Stimulated activated CD4-positive, alpha-beta T cell treated with anti-CD3 and anti-CD28 coated beads, Interleukin-15, amount 100 ng/mL, for 1 hour (primary cell): Measurements from ENCODE around the gene MTF2.
"Not testable (repeated sequence)": the region's sequence is repeated elsewhere in the genome, so short reads cannot be mapped to it uniquely, and the experiment has no call there.

Experiments
- DNase-seq, 2 donors: peaks; one replicate each; pipeline ENCODE4 v3.0.0-alpha.2; 2020; ENCODE audit warnings: low read depth in 1 of 2, low spot score in 1 of 2

Gene MTF2

DNA sequence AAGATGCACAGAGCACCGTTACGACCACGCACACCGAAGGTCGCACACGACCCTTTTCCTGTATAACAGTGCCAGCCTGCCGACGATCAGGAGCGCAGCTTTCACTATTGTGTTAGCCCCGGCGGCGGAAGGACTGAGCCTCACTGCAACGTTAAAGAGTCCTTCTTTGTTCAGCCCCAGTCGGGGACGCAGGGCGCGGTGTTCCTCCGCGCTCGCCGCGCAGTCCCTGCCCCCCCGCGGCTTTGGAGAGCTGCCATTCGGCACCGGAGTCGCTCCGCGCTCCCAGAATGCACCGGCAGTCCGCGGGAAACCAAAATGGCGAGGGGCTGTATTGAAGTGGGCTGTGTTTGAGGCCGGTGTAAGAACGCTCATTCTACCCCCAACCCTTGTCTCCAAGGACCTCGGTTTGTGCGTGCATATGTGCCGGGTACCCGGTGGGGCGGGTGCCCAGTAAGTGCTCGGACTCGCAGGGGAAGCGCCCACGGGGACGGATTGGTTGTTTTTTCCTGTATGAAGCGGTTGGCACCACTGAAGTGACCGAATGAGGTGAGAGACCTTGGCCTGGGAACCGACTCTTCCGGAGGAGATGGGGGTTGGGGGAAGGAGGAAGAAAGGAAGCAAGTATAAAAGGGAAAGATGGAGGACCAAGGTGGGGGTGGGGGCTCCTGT lies at the start of gene MTF2:
MTF2 (plus strand) TSS at position 298 of the 669 bp plus-strand sequence; CDS start at position 542, 244 bp downstream.
- DNase-seq = peak; percentile 89 to 91

GRCh38 chr1:93029317-93029716 lies 49.8 kb upstream of the MTF2 start:
- no peak for DNase-seq

DNA sequence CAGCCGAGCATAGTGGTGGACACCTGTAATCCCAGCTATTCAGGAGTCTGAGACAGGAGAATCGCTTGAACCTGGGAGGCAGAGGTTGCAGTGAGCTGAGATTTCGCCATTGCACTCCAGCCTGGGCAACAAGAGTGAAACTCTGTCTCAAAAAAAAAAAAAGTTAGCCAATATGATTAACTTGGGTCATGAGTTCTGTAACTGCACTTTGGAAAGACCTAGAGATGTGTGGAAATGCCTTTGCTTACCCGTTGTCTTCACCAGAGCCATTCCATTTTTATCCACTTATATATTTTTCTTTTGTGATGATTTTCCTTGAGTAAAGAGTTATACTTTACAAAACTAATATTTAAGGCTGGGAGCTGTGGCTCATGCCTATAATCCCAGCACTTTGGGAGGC lies 48.9 kb upstream of the MTF2 start:
- not testable (repeated sequence) for DNase-seq

DNA sequence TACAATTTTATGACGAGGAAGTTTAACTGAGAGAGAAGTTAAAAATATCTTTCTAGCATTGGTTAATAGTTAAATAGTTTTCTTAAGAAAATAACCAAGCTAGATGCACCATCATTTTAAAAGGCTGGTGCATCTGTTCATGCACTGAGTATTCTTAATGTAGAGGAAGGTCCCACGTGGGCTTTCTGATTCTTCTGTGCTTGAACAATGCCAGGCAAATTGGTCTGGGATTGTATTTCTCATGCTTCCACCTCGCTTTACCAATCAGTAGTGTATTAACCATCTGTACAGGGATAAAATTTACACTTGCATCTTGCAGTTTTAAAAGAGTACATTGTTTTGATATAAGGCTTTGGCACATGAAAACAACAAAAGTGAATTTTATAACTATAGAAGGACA lies 47.4 kb upstream of the MTF2 start:
- DNase-seq = no peak

GRCh38 chr1:93033029-93033428 lies 46.1 kb upstream of the MTF2 start:
- no peak for DNase-seq

- no peak for DNase-seq
These were observed 45.3 kb upstream of the MTF2 start for GRCh38 chr1:93033785-93034184.

DNA sequence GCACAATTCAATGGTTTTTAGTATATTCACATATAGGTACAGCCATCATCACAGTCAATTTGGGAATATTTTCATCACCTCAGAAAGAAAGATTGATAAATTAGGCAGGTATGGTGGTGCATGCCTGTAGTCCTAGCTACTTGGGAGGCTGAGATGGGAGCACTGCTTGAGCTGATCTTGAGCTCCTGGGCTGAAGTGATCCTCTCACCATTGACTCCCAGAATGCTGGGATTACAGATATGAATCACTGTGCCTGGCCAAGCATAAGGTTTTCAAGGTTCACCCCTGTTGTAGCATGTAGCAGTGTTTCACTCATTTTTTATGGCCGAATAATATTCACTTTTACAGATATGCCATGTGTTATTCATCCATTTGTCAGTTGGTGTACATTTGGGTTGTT lies 44.7 kb upstream of the MTF2 start:
- DNase-seq = no peak

- no peak for DNase-seq
These were observed 42.4 kb upstream of the MTF2 start for GRCh38 chr1:93036672-93037071.

- no peak for DNase-seq
These were observed 36.7 kb upstream of the MTF2 start for GRCh38 chr1:93042187-93043056.

- no peak for DNase-seq
These were observed 36.0 kb upstream of the MTF2 start for GRCh38 chr1:93043057-93043557.

DNA sequence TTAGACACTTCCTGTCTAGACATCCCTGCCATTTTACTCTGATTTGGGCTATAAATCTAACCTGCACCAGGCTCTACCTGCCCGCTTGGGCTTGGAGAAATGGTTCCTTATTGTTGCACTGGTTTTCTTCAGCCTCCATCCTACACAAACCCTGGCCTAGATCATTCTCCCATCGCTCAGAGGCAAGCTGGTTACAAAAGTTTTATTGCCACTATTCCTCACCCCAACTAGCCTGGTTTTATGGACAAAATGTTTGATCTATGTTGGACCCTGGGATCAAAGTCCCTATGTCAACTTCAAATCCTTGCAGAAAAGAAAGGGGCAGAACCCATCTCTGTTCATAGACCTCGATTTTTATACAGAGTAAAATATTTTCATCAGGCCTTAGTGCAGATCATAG lies 31.5 kb upstream of the MTF2 start:
- no peak for DNase-seq

DNA sequence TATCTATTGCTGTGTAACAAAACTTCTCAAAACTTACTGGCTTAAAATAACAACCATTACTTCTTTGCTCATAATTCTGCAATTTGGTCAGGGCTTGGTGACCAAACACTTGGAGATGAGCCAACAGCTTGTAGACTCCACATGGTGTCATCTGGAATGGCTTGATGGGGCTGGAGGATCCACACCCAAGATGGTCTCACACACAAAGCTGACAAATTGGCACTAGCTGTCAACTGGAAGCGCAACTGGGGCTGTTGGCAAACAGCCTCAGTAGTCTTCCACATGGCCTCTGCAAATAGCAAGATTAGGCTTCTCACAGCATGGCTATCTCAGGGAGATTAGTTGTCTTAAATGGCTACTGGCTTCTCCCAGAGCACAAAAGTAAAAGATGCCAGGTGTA lies 27.1 kb upstream of the MTF2 start:
- no peak for DNase-seq

DNA sequence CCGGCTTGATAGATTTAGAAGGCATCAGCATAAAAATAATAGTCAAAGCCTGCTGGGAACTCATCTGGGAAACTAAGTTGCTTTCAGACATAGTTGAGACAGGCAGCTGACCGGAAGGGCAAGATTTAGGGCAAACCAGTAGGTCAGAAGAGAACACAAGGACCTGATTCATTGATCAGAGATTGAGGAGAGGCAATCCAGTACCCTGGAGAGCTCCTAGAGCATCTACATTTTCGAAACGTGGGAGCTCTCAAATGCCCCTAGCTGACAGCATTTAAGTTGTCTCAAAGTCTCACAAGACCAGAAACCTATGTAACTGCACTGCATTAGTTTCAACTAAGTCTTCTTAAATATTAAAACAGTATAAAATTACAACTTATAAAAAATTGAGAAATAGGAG lies 22.9 kb upstream of the MTF2 start:
- no peak for DNase-seq

DNA sequence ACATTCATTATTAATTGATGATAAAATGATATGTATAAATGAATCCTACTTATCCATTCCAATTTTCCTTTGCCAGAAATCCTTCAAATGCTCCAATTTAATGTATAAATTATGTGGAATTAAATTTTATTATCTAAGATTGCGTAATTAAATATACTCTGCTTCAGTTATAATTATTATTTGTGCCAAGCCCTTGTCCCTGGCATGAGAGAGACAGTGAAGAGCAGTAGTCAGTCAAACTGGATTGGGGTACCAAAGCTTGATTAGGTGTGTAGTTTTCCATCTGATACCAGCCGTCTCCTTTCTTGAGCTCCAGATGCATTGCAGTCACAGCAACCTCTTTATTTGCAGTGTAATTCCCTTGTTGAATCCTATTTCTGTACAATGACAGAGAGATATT lies 22.4 kb upstream of the MTF2 start:
- DNase-seq = no peak

DNA sequence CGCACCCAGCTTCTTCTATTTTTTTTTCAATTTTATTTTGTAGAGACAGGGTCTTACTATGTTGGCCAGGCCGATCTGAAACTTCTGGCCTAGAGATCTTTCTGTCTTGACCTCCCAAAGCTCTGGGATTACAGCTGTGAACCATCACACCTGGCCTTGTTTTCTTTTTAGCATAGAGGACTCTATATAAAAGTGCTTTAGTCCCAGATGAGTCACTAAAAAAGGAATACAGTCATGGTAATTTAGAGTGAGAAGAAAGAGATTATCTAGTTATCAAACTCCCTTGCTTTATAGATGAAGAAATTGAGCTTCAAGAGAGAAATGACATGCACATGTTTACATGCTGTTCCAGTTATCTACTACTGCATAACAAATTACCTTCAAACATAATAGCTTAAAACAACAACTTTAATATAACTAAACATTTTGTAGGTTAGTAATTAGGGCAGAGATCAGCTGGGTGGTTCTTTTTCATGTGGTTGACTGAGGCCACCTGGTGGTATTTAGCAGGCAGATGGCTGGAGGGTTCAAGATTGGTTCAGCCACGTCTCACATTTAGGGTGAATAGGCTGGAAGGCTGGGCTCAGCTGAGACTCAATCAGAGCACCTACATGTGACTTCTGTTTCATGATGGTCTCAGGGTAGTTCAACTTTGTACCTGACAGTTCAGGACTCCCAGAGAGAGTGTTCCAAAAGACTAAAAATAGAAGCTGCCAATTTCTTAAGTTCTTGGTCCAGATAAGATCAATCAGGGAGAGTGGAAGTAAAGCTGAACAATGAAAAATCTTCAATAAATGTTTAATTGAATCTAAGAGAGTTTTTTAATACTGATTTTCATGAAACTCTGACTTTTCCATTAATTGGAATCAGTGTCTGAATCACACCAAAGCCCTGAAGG lies 16.9 kb upstream of the MTF2 start:
- DNase-seq = no peak

DNA sequence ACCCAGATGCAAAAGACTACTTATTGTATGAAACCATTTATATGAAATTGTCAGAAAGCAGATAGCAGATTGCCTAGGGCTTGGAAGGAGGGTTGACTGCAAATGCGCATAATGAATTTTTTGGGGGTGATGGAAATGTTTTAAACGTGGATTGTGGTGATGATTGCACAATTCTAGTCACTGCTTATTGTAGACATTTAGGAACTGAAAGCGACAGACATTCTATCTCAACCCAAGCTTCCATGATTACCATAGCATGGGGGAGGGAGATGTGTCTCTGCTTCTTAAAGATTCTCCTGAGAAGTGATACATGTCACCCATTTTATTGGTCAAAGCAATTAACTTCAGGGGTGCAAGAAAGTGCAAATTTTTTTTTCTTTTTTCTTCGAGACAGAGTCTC lies 2.8 kb upstream of the MTF2 start:
- no peak for DNase-seq

DNA sequence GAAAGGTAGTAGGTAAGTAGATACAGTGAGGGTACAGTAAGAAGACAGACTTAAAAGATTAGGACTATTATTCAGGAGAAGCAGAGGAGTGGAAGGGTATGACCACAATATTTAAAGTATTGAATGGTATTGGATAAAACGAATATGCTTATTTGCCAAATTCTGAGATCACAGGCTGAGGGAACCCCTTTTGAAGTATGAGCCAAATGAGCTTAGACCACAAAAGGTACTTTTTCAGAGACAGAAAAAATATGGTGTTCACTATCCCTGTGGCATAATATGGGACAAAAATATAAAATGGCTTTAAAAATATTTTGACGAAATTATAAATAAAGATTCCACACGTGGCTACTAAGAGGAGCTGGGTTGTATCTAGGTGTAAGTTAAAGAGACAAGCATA lies 880 bp upstream of the MTF2 start:
- DNase-seq = no peak

DNA sequence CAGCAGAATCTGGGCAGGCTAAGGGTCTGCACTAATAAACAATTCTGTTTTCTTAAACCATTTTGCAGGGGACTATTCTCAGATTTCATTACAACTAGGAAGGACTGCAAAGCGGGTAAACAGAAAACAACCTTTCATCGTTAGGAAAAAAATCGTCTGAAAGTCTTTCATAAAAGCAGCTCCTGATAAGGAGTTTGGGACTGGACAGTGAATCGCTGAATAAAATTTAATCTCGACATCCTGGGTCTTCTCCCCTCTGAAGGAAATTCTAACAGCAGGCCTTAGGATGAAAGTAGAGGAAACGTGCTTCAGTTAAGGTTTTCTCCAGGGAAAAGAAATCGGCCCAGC lies 471 bp upstream of the MTF2 start:
- no peak for DNase-seq

DNA sequence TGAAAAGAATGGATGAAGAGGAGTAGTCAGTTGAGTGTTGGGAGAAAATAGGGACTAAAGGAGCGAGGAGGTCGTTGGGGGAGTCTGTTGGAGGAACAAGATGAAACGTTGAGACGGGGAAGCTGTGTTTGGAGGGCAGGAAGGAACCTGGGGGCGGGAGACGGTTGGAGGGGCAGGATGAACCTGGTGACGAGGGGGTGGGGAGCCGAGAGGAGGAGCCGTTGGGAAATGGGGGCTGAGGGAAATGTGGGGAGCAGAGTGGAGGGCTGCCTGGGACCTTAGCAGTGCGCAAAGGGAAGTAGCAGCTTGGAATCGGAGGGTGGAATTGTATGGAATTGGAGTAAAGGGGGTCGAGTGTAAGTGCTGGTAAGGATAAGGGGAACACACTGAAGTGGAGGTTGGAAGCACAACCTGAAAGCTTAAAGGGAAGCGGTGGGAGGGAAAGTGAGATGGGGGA lies 630 bp downstream of the MTF2 start:
- no peak for DNase-seq

- DNase-seq = no peak
These were observed 1.2 kb downstream of the MTF2 start for GRCh38 chr1:93080179-93080823.

DNA sequence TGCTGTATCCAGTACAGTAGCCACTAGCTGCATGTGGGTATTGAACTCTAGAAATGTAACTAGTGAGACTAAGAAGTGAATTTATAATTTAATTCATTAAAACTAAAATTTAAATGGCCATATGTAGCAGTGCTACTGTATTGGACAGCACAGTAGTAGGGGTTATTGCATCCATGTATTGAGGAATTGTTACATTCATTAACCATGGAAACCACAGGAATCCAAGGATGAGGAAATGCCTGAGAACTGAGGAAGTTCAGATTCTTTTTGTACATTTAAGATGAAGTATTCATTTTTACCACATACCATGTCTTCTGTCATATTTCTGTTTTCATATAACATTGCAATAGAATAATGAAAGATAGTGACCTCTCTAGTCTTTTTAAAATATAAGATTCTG lies 2.6 kb downstream of the MTF2 start:
- no peak for DNase-seq
